Bronchial epithelial cell (primary cell): ENCODE results near the gene WDR64. TPM values are rescaled to one million over a fixed set of nuclear protein-coding genes. Genes with fewer than 3 reads are reported as not detected.
A peak's percentile ranks its signal among the peaks of the same experiment; 100 is the strongest.

Experiments used
- DNase-seq: peaks from one replicate; pipeline ENCODE4 v3.0.0-alpha.2; 2010; ENCODE audit warnings: low read depth
- FAIRE-seq: peaks from 2 replicates; lab custom pipeline; 2011; peaks lifted over from hg19 to GRCh38; lab: Jason Lieb, UNC
- H3K27me3 ChIP-seq: 2 replicates; pipeline ENCODE4 v1.5.1; 2011; ENCODE audit warnings: low read length; ENCODE audit not compliant: control insufficient read depth, insufficient read depth
- H3K36me3 ChIP-seq: 2 replicates; pipeline ENCODE4 v1.5.1; 2011; ENCODE audit warnings: low read length; ENCODE audit not compliant: control insufficient read depth, insufficient read depth
- H3K4me3 ChIP-seq: 2 replicates; pipeline ENCODE4 v1.5.1; 2011; ENCODE audit warnings: mild to moderate bottlenecking, low read depth, low read length, control low read depth
- total RNA-seq: library from RNA; depleted of rRNA; stranded (reverse); fragments of >200 nt; gene quantifications from 2 replicates; pipeline ENCODE4 v1.2.1, GENCODE V29; 2014
- TF ChIP-seq, protein P1 (sequence below): IDR thresholded peaks from 2 replicates; pipeline ENCODE4 v1.5.1; 2011; ENCODE audit warnings: mild to moderate bottlenecking, moderate library complexity, low read length, control low read depth, inconsistent platforms; ENCODE audit not compliant: insufficient read depth, severe bottlenecking

Gene WDR64
- total RNA-seq, 1 donor from 2014 or later, result not detected

DNA sequence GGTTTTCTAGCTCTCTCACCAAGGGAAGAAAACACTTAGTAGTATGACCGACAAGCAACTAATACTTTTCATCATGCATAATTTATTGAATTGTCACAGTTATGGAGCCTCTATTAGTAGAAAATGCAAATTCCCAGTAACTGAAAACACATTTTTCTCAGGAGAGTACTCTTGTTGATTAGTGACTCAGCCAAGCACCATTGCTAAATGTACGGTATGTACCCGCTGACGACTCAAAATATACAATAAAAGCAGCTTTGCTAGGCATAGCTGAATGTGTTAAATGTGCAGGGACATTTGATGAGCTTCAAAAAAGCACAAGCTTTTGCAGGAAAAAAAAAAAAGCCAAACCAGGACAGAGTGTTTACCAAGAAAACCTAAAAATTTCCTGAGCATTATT is 63.9 kb downstream of the WDR64 start:
- no peak overlapping the region for H3K4me3 ChIP-seq
- H3K27me3 ChIP-seq, result no peaks in the 10 kb centered on the region
- TF ChIP-seq, protein P1, sequence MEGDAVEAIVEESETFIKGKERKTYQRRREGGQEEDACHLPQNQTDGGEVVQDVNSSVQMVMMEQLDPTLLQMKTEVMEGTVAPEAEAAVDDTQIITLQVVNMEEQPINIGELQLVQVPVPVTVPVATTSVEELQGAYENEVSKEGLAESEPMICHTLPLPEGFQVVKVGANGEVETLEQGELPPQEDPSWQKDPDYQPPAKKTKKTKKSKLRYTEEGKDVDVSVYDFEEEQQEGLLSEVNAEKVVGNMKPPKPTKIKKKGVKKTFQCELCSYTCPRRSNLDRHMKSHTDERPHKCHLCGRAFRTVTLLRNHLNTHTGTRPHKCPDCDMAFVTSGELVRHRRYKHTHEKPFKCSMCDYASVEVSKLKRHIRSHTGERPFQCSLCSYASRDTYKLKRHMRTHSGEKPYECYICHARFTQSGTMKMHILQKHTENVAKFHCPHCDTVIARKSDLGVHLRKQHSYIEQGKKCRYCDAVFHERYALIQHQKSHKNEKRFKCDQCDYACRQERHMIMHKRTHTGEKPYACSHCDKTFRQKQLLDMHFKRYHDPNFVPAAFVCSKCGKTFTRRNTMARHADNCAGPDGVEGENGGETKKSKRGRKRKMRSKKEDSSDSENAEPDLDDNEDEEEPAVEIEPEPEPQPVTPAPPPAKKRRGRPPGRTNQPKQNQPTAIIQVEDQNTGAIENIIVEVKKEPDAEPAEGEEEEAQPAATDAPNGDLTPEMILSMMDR, result no peak
- H3K36me3 ChIP-seq, result no peaks in the 10 kb centered on the region
- DNase-seq (no peak), FAIRE-seq (no peak)

DNA sequence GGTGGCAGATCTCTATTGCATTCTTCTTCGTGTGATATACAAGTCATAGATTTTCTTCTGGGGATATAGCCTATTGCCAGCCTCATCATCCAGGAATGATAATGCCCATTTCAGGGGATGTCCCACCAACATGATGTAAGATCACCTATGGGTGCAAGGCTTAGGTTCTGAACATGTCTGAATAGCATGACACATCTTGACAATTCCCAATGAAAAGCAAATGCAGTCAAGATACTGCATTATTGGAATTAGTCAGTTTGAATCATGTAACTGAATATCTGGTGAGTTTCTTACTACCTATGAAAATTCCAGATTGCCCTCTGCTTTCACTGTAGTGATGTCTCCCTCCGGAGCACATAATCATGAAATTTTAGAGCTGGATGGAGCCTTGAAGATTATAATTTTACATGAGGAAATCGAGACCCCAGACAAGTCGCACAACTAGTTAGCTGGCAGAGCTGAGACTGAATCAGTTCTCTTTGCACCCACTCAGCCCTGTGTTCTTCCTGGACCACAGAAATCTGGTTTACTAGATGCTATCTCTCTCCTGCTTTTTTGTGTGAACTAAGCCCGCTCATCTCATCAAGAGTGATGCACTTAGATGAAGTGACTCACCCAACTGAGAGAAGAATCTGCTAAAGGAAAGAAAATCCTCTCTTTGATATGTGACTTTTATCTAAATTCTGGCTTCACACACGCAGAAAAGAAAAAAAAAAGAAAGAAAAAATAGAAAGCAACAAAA is 65.0 kb downstream of the WDR64 start:
- no peaks in the 10 kb centered on the region for H3K36me3 ChIP-seq
- FAIRE-seq, result no peak
- no peaks in the 10 kb centered on the region for H3K27me3 ChIP-seq
- DNase-seq, result peak; percentile 36
- H3K4me3 ChIP-seq, result no peak overlapping the region
- TF ChIP-seq, protein P1, result no peak

DNA sequence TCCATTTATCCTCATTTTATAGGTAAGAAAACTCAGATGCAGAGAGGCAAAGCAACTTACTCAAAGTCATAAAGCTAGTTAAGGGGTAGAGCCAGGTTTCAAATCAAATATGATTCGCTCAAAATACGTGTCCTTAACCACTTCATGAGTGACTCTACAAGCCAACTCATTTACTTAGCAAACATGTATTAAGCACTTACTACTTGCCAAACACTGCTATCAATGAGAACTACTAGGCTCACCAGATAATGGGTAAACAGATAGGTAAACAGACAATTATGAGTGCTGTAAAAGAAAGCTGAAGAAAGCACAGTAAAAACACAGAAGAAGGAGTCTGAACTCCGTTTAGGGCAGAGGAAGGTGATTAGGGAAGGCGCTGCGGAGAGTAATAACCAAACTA is 65.9 kb downstream of the WDR64 start:
- TF ChIP-seq, protein P1, result no peak
- peak; percentile 15 for DNase-seq
- no peak for FAIRE-seq

GRCh38 chr1:241721011-241721410 is 68.9 kb downstream of the WDR64 start:
- TF ChIP-seq, protein P1, result no peak
- FAIRE-seq, result no peak
- no peak for DNase-seq
- H3K4me3 ChIP-seq, result no peak overlapping the region
- no peaks in the 10 kb centered on the region for H3K27me3 ChIP-seq
- no peaks in the 10 kb centered on the region for H3K36me3 ChIP-seq

More for the DNA sequence above, 65.9 kb downstream of the WDR64 start:
- Histone ChIP-seq H3K36me3 (no peaks in the 10 kb centered on the region), H3K4me3 (no peak overlapping the region), H3K27me3 (no peaks in the 10 kb centered on the region)

DNA sequence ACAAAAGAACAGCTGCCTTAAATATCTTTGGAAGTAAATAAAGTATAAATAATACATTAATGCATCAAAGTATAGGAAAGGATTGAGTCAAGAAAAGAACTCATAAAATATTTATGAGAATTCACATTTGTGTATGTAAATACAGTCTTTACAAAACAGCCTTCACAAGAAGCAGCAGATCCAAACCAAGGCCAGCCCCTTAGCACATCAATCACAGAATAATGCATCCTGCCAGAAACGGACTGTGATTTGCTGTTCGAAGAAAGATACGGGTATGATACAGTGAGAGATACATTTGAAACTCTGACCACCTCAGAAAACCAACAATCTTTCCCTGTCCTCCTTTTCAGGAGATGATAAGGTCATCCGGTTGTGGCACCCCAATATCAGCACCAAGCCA is 70.9 kb downstream of the WDR64 start:
- Histone ChIP-seq H3K36me3 (no peaks in the 10 kb centered on the region), H3K27me3 (no peaks in the 10 kb centered on the region), H3K4me3 (no peak overlapping the region)
- FAIRE-seq, result no peak
- DNase-seq, result no peak
- TF ChIP-seq, protein P1, result no peak

- Histone ChIP-seq H3K27me3 (no peaks in the 10 kb centered on the region), H3K36me3 (no peaks in the 10 kb centered on the region), H3K4me3 (no peak overlapping the region)
- no peak for DNase-seq
- TF ChIP-seq, protein P1, result no peak
- no peak for FAIRE-seq
Observed at GRCh38 chr1:241724741-241725356, 72.8 kb downstream of the WDR64 start.
